PC-3 (cell line): ENCODE data around the gene UBASH3A.

Source experiments
- EZH2 ChIP-seq: fragments of 300-600 bp; sonication (generic); IDR thresholded peaks from one replicate; pipeline ENCODE4 v1.6.1; 2017; ENCODE audit warnings: antibody characterized with exemption, mild to moderate bottlenecking, low read length; ENCODE audit not compliant: unreplicated experiment
- TF ChIP-seq, protein P1 (sequence below): fragments of 300-600 bp; sonication (generic); conservative IDR thresholded peaks from 2 replicates; pipeline ENCODE4 v1.5.1; 2017; ENCODE audit warnings: antibody characterized with exemption, low read depth, mild to moderate bottlenecking, low read length

DNA sequence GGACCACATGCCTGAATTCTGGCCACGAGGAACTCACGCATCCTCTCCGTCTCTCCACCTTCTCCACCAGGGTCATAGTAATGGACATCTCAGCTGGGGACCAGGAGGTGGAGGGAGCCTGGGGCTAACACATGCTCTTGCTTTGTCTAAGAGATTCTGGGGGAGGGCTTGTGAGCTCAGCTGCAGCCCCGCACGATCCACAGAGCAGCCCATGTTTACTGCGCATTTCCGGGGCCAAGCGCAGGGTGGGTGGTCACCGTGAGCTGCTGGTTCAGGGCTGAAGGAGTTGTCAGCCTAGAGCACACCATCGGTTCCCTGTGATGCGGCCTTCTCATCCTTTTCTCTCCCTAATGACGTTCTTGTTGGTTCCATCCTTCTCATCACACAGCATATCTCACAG is 45.4 kb upstream of the UBASH3A start:
- TF ChIP-seq, protein P1, sequence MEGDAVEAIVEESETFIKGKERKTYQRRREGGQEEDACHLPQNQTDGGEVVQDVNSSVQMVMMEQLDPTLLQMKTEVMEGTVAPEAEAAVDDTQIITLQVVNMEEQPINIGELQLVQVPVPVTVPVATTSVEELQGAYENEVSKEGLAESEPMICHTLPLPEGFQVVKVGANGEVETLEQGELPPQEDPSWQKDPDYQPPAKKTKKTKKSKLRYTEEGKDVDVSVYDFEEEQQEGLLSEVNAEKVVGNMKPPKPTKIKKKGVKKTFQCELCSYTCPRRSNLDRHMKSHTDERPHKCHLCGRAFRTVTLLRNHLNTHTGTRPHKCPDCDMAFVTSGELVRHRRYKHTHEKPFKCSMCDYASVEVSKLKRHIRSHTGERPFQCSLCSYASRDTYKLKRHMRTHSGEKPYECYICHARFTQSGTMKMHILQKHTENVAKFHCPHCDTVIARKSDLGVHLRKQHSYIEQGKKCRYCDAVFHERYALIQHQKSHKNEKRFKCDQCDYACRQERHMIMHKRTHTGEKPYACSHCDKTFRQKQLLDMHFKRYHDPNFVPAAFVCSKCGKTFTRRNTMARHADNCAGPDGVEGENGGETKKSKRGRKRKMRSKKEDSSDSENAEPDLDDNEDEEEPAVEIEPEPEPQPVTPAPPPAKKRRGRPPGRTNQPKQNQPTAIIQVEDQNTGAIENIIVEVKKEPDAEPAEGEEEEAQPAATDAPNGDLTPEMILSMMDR = no peak
- no peak for TF ChIP-seq EZH2
